Uterus (tissue), 4 donors: Measurements from ENCODE around the gene BUD31. TPM values are rescaled to one million over a fixed set of nuclear protein-coding genes. Genes with fewer than 3 reads are reported as not detected.

Experiments used
- DNase-seq, 2 donors: peaks; one replicate each; pipeline ENCODE4 v3.0.0-alpha.2; 2019 to 2020
- H3K27ac ChIP-seq, 2 donors: fragments of 200-600 bp; sonication (generic); 1 replicate in 1 of 2; 2 replicates in 1 of 2; pipeline ENCODE4 v1.5.1; 2016 to 2018
- H3K27me3 ChIP-seq, 2 donors: fragments of 200-600 bp; sonication (generic); one replicate each; pipeline ENCODE4 v1.5.1; 2018 to 2019; ENCODE audit warnings: control low read depth in 1 of 2
- H3K36me3 ChIP-seq, 2 donors: fragments of 200-600 bp; sonication (generic); one replicate each; pipeline ENCODE4 v1.5.1; 2019; ENCODE audit warnings: control low read depth in 1 of 2
- H3K4me1 ChIP-seq, 2 donors: fragments of 200-600 bp; sonication (generic); one replicate each; pipeline ENCODE4 v1.5.1; 2018 to 2019; ENCODE audit warnings: control low read depth in 1 of 2
- H3K4me3 ChIP-seq, 2 donors: fragments of 200-600 bp; sonication (generic); 1 replicate in 1 of 2; 2 replicates in 1 of 2; pipeline ENCODE4 v1.5.1; 2018 to 2019; ENCODE audit warnings: mild to moderate bottlenecking in 1 of 2
- H3K9me3 ChIP-seq, 2 donors: fragments of 200-600 bp; sonication (generic); one replicate each; pipeline ENCODE4 v1.5.1; 2019; ENCODE audit warnings: control low read depth in 1 of 2
- CTCF ChIP-seq, 4 experiments: fragments of 200-600 bp in 2 of 4; fragments of 450-650 bp in 2 of 4; sonication (generic) in 2 of 4; IDR thresholded peaks; one replicate each; pipeline ENCODE4 v1.5.1; 2016 to 2019; ENCODE audit warnings: antibody characterized with exemption in 4 of 4, mild to moderate bottlenecking in 2 of 4, moderate library complexity in 1 of 4
- POLR2A ChIP-seq, 2 donors: fragments of 450-650 bp; IDR thresholded peaks; one replicate each; pipeline ENCODE4 v1.6.1; 2016; ENCODE audit warnings: antibody characterized with exemption in 2 of 2, mild to moderate bottlenecking in 1 of 2, moderate library complexity in 1 of 2
- intact Hi-C: fragments of 100-400 bp; cut with DNase I; formaldehyde crosslinking; loops from one replicate; pipeline ENCODE4 v1.15.1; 2023; ENCODE audit warnings: low total_unique reads
- total RNA-seq, 4 donors: library from RNA; depleted of rRNA in 3 of 4; stranded (reverse); fragments of >200 nt in 3 of 4; gene quantifications; one replicate each; pipeline versions ENCODE4 v1.1.0 to v1.2.4, GENCODE V29; 2014 to 2023
- donor health status: DM: yes; HTN: yes; CAD: no.

The BUD31 gene
- total RNA-seq, 4 donors from 2014 or later = 29.4 to 93.2 (median 54.4) TPM

- Histone ChIP-seq H3K27me3 (no peaks in the 10 kb centered on the region), H3K9me3 (no peaks in the 10 kb centered on the region), H3K27ac (no peak overlapping the region), H3K4me3 (no peak overlapping the region), H3K36me3 (no peaks in the 10 kb centered on the region), H3K4me1 (peaks cover 3 to 15% of the 10 kb centered on the region in 2 donors)
- TF ChIP-seq POLR2A (IDR thresholded peaks at IDR 0.05) (no peak), CTCF (IDR thresholded peaks at IDR 0.05) (no peak)
- intact Hi-C loops = no loop called here
- no peak for DNase-seq
These were observed 4.4 kb upstream of the BUD31 start for GRCh38 chr7:99404235-99404976.

- Histone ChIP-seq H3K9me3 (no peaks in the 10 kb centered on the region), H3K27ac (no peak overlapping the region), H3K36me3 (no peaks in the 10 kb centered on the region), H3K4me3 (no peak overlapping the region), H3K4me1 (peaks cover 3 to 20% of the 10 kb centered on the region in 2 donors), H3K27me3 (no peaks in the 10 kb centered on the region)
- intact Hi-C loops = no loop called here
- DNase-seq = no peak
- no peak for TF ChIP-seq POLR2A (IDR thresholded peaks at IDR 0.05)
- TF ChIP-seq CTCF (IDR thresholded peaks at IDR 0.05) = no peak
These were observed 3.8 kb upstream of the BUD31 start for GRCh38 chr7:99404977-99405320.

- intact Hi-C loops = no loop called here
- peaks cover 3 to 22% of the 10 kb centered on the region in 2 donors for H3K4me1 ChIP-seq
These were observed 2.2 kb upstream of the BUD31 start for GRCh38 chr7:99406557-99406956.

GRCh38 chr7:99407872-99408378, 844 bp upstream of the BUD31 start:
- peak; percentile 71 to 72 for DNase-seq
- peak overlapping the region; percentile 78 to 84 for H3K4me3 ChIP-seq
- no peaks in the 10 kb centered on the region for H3K27me3 ChIP-seq
- no peaks in the 10 kb centered on the region for H3K9me3 ChIP-seq
- peak overlapping the region; percentile 93 to 98 for H3K27ac ChIP-seq
- peaks cover 3 to 22% of the 10 kb centered on the region in 2 donors for H3K4me1 ChIP-seq
- intact Hi-C loops = no loop called here
- TF ChIP-seq CTCF (IDR thresholded peaks at IDR 0.05) = no peak
- TF ChIP-seq POLR2A (IDR thresholded peaks at IDR 0.05) = no peak
- no peaks in the 10 kb centered on the region for H3K36me3 ChIP-seq

More at GRCh38 chr7:99406557-99406956, 2.2 kb upstream of the BUD31 start:
- no peak for DNase-seq
- TF ChIP-seq CTCF (IDR thresholded peaks at IDR 0.05) (no peak), POLR2A (IDR thresholded peaks at IDR 0.05) (no peak)
- Histone ChIP-seq H3K27me3 (no peaks in the 10 kb centered on the region), H3K36me3 (no peaks in the 10 kb centered on the region), H3K4me3 (no peak overlapping the region), H3K9me3 (no peaks in the 10 kb centered on the region), H3K27ac (no peak overlapping the region)

GRCh38 chr7:99409192-99409572, 413 bp downstream of the BUD31 start:
- TF ChIP-seq CTCF (IDR thresholded peaks at IDR 0.05) (no peak), POLR2A (IDR thresholded peaks at IDR 0.05) (no peak)
- peak overlapping the region; percentile 78 to 84 for H3K4me3 ChIP-seq

More at GRCh38 chr7:99409192-99409572, 413 bp downstream of the BUD31 start:
- intact Hi-C loops = no loop called here
- Histone ChIP-seq H3K27ac (peak overlapping the region; percentile 93 to 98), H3K36me3 (no peaks in the 10 kb centered on the region), H3K27me3 (no peaks in the 10 kb centered on the region), H3K4me1 (peaks cover 3 to 22% of the 10 kb centered on the region in 2 donors), H3K9me3 (no peaks in the 10 kb centered on the region)
- no peak for DNase-seq
